Liver (tissue), 3 donors: ENCODE measurements around the gene SMIM13.

Experiments used
- EGR1 ChIP-seq, 2 donors: IDR thresholded peaks; 2 replicates each; pipeline ENCODE4 v1.6.1; 2016 to 2018; ENCODE audit warnings: antibody characterized with exemption in 2 of 2, low read depth in 2 of 2
- FOXA1 ChIP-seq: IDR thresholded peaks from 2 replicates; pipeline ENCODE4 v1.6.1; 2016; ENCODE audit warnings: antibody characterized with exemption
- GABPA ChIP-seq, 2 donors: IDR thresholded peaks in 1 of 2; conservative IDR thresholded peaks in 1 of 2; 2 replicates each; pipeline ENCODE4 v1.6.1; 2016; ENCODE audit warnings: antibody characterized with exemption in 2 of 2, mild to moderate bottlenecking in 1 of 2, moderate library complexity in 1 of 2
- HNF4A ChIP-seq, 2 donors: conservative IDR thresholded peaks; 2 replicates each; pipeline ENCODE4 v1.6.1; 2016; ENCODE audit warnings: antibody characterized with exemption in 2 of 2, mild to moderate bottlenecking in 2 of 2
- HNF4G ChIP-seq: IDR thresholded peaks from 2 replicates; pipeline ENCODE4 v1.6.1; 2016; ENCODE audit warnings: antibody characterized with exemption
- JUND ChIP-seq, 2 donors: IDR thresholded peaks; 2 replicates each; pipeline ENCODE4 v1.6.1; 2016; ENCODE audit warnings: antibody characterized with exemption in 2 of 2
- RAD21 ChIP-seq, 2 donors: IDR thresholded peaks; 2 replicates each; pipeline ENCODE4 v1.6.1; 2016; ENCODE audit warnings: antibody characterized with exemption in 2 of 2, mild to moderate bottlenecking in 2 of 2
- RXRA ChIP-seq, 2 donors: IDR thresholded peaks; 2 replicates each; pipeline ENCODE4 v1.6.1; 2017 to 2018; ENCODE audit warnings: antibody characterized with exemption in 2 of 2, mild to moderate bottlenecking in 1 of 2
- SP1 ChIP-seq: IDR thresholded peaks from 2 replicates; pipeline ENCODE4 v1.6.1; 2018; ENCODE audit warnings: antibody characterized with exemption, mild to moderate bottlenecking
- TAF1 ChIP-seq: conservative IDR thresholded peaks from 2 replicates; pipeline ENCODE4 v1.6.1; 2016; ENCODE audit warnings: antibody characterized with exemption, mild to moderate bottlenecking
- YY1 ChIP-seq: IDR thresholded peaks from 2 replicates; pipeline ENCODE4 v1.6.1; 2016; ENCODE audit warnings: antibody characterized with exemption, mild to moderate bottlenecking
- TF ChIP-seq, protein P1 (sequence below): fragments of 150-350 bp; IDR thresholded peaks from 2 replicates; pipeline ENCODE4 v1.5.1; 2017; ENCODE audit warnings: improper control_type of control experiment, low read depth, low read length; ENCODE audit not compliant: missing input control
- TF ChIP-seq, protein P2 (sequence below): IDR thresholded peaks from 2 replicates; pipeline ENCODE4 v1.6.1; 2016; ENCODE audit warnings: antibody characterized with exemption
- TF ChIP-seq, protein P3 (sequence below): IDR thresholded peaks from 2 replicates; pipeline ENCODE4 v1.6.1; 2016; ENCODE audit warnings: antibody characterized with exemption, mild to moderate bottlenecking
- donor health status: healthy.
- donor health status: healthy.

DNA sequence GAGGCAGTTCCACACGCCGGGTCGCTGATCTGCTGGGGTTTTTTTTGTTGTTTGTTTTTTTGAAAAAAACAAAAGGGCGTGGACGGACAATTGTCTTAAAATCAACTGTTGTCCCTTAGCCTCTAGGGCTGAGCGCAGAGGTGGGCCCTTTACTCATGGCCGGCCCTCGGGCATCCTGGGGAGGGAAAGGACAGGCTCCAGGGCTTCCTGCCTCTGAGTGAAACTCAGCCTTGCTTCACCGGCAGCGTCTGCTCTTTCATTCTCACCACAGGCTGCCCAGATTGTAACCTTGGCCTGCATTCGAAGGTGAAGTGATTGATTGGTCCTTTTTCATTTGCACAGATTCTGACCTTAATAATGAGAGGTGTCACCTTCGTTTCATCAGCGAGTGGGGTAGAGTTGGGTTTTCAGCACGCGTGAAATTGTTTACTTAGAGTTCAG lies 797 bp downstream of the SMIM13 start:
- TF ChIP-seq, protein P1, sequence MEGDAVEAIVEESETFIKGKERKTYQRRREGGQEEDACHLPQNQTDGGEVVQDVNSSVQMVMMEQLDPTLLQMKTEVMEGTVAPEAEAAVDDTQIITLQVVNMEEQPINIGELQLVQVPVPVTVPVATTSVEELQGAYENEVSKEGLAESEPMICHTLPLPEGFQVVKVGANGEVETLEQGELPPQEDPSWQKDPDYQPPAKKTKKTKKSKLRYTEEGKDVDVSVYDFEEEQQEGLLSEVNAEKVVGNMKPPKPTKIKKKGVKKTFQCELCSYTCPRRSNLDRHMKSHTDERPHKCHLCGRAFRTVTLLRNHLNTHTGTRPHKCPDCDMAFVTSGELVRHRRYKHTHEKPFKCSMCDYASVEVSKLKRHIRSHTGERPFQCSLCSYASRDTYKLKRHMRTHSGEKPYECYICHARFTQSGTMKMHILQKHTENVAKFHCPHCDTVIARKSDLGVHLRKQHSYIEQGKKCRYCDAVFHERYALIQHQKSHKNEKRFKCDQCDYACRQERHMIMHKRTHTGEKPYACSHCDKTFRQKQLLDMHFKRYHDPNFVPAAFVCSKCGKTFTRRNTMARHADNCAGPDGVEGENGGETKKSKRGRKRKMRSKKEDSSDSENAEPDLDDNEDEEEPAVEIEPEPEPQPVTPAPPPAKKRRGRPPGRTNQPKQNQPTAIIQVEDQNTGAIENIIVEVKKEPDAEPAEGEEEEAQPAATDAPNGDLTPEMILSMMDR: no peak
- no peak for TF ChIP-seq FOXA1
- peak in 1 of 2 donors; percentile 21 for TF ChIP-seq HNF4A (conservative IDR thresholded peaks at IDR 0.05)
- no peak for TF ChIP-seq HNF4G
- peak; percentile 24 for TF ChIP-seq SP1
- TF ChIP-seq TAF1: peak; percentile 62
- peak; percentile 38 to 42 for TF ChIP-seq RXRA (IDR thresholded peaks at IDR 0.05)
- TF ChIP-seq EGR1 (IDR thresholded peaks at IDR 0.05; ENCODE audit: low read depth in 2 of 2): no peak
- no peak for TF ChIP-seq YY1
- TF ChIP-seq, protein P2, sequence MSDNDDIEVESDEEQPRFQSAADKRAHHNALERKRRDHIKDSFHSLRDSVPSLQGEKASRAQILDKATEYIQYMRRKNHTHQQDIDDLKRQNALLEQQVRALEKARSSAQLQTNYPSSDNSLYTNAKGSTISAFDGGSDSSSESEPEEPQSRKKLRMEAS: no peak
- TF ChIP-seq, protein P3, sequence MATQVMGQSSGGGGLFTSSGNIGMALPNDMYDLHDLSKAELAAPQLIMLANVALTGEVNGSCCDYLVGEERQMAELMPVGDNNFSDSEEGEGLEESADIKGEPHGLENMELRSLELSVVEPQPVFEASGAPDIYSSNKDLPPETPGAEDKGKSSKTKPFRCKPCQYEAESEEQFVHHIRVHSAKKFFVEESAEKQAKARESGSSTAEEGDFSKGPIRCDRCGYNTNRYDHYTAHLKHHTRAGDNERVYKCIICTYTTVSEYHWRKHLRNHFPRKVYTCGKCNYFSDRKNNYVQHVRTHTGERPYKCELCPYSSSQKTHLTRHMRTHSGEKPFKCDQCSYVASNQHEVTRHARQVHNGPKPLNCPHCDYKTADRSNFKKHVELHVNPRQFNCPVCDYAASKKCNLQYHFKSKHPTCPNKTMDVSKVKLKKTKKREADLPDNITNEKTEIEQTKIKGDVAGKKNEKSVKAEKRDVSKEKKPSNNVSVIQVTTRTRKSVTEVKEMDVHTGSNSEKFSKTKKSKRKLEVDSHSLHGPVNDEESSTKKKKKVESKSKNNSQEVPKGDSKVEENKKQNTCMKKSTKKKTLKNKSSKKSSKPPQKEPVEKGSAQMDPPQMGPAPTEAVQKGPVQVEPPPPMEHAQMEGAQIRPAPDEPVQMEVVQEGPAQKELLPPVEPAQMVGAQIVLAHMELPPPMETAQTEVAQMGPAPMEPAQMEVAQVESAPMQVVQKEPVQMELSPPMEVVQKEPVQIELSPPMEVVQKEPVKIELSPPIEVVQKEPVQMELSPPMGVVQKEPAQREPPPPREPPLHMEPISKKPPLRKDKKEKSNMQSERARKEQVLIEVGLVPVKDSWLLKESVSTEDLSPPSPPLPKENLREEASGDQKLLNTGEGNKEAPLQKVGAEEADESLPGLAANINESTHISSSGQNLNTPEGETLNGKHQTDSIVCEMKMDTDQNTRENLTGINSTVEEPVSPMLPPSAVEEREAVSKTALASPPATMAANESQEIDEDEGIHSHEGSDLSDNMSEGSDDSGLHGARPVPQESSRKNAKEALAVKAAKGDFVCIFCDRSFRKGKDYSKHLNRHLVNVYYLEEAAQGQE: no peak
- TF ChIP-seq JUND (IDR thresholded peaks at IDR 0.05): no peak
- no peak for TF ChIP-seq GABPA (IDR thresholded peaks at IDR 0.05 in 1 of 2, conservative IDR thresholded peaks at IDR 0.05 in 1 of 2)
- TF ChIP-seq RAD21 (IDR thresholded peaks at IDR 0.05): no peak
